Measurements from ENCODE around the gene CRYZL1. TPM values are rescaled to one million over a fixed set of nuclear protein-coding genes. Genes with fewer than 3 reads are reported as not detected.

Gene CRYZL1
- total RNA-seq, 1 donor, result 25.8 TPM

GRCh38 chr21:33673473-33673872, 31.9 kb upstream of the CRYZL1 start:
- no peak overlapping the region for H3K4me3 ChIP-seq (ENCODE audit: low read depth, low read length)
- DNase-seq (ENCODE audit: low read depth), result no peak
- no peak for TF ChIP-seq CTCF (IDR thresholded peaks at IDR 0.05; ENCODE audit: insufficient read depth, low read length)

- no peak for TF ChIP-seq CTCF (IDR thresholded peaks at IDR 0.05; ENCODE audit: insufficient read depth, low read length)
- no peak for DNase-seq (ENCODE audit: low read depth)
These were observed 28.8 kb upstream of the CRYZL1 start for GRCh38 chr21:33670076-33670978.

GRCh38 chr21:33668620-33669019, 27.1 kb upstream of the CRYZL1 start:
- no peak for TF ChIP-seq CTCF (IDR thresholded peaks at IDR 0.05; ENCODE audit: insufficient read depth, low read length)
- DNase-seq (ENCODE audit: low read depth), result no peak
- no peak overlapping the region for H3K4me3 ChIP-seq (ENCODE audit: low read depth, low read length)

More at GRCh38 chr21:33670076-33670978, 28.8 kb upstream of the CRYZL1 start:
- H3K4me3 ChIP-seq (ENCODE audit: low read depth, low read length), result no peak overlapping the region

GRCh38 chr21:33668180-33668579, 26.6 kb upstream of the CRYZL1 start:
- DNase-seq (ENCODE audit: low read depth), result peak; percentile 38
- no peak overlapping the region for H3K4me3 ChIP-seq (ENCODE audit: low read depth, low read length)
- no peak for TF ChIP-seq CTCF (IDR thresholded peaks at IDR 0.05; ENCODE audit: insufficient read depth, low read length)

GRCh38 chr21:33667636-33668035, 26.1 kb upstream of the CRYZL1 start:
- no peak for TF ChIP-seq CTCF (IDR thresholded peaks at IDR 0.05; ENCODE audit: insufficient read depth, low read length)
- H3K4me3 ChIP-seq (ENCODE audit: low read depth, low read length), result no peak overlapping the region
- DNase-seq (ENCODE audit: low read depth), result no peak

- no peak for TF ChIP-seq CTCF (IDR thresholded peaks at IDR 0.05; ENCODE audit: insufficient read depth, low read length)
- DNase-seq (ENCODE audit: low read depth), result peak; percentile 46
These were observed 24.6 kb upstream of the CRYZL1 start for GRCh38 chr21:33666153-33666552.

More at GRCh38 chr21:33666153-33666552, 24.6 kb upstream of the CRYZL1 start:
- H3K4me3 ChIP-seq (ENCODE audit: low read depth, low read length), result no peak overlapping the region

Measured in fibroblast of the aortic adventitia (primary cell).